Psoas muscle (tissue), 8 donors: ENCODE measurements around the gene FAM20A. TPM values are rescaled to one million over a fixed set of nuclear protein-coding genes. Genes with fewer than 3 reads are reported as not detected.

Source experiments
- ATAC-seq, 4 donors: fragments of 200-7000 bp; cut with Tn5 transposase; one replicate each; pipeline ENCODE4 v1.9.1; 2020; ENCODE audit warnings: moderate library complexity in 3 of 4, mild to moderate bottlenecking in 2 of 4
- DNase-seq, 2 donors: peaks; one replicate each; pipeline ENCODE4 v3.0.0-alpha.2; 2020
- H3K27ac ChIP-seq: fragments of 200-600 bp; one replicate; pipeline ENCODE4 v1.8.0; 2022
- H3K27me3 ChIP-seq, 3 donors: fragments of 200-600 bp in 1 of 3; one replicate each; pipeline versions ENCODE4 v1.6.1 to v1.8.0; 2013 to 2022; ENCODE audit warnings: low read length in 2 of 3, mild to moderate bottlenecking in 2 of 3, moderate library complexity in 1 of 3; ENCODE audit not compliant: insufficient read depth in 3 of 3
- H3K36me3 ChIP-seq, 2 donors: fragments of 200-600 bp in 1 of 2; one replicate each; pipeline versions ENCODE4 v1.6.1 to v1.8.0; 2013 to 2022; ENCODE audit warnings: low read depth in 1 of 2, mild to moderate bottlenecking in 1 of 2, moderate library complexity in 1 of 2; ENCODE audit not compliant: insufficient read depth in 1 of 2
- H3K4me1 ChIP-seq: fragments of 200-600 bp; one replicate; pipeline ENCODE4 v1.8.0; 2022
- H3K4me3 ChIP-seq: fragments of 200-600 bp; one replicate; pipeline ENCODE4 v1.8.0; 2022; ENCODE audit warnings: mild to moderate bottlenecking
- H3K9me3 ChIP-seq: fragments of 200-600 bp; one replicate; pipeline ENCODE4 v1.8.0; 2022
- WGBS, 3 donors: extraction: QIAGEN DNeasy Blood & Tissue Kit; methylation state at CpG; one replicate each; pipeline versions ENCODE4 v1.1.6 to v1.1.7; 2013; 5-methylcytosine and 5-hydroxymethylcytosine counted together
- intact Hi-C, 2 donors: fragments of 100-400 bp; cut with DNase I; formaldehyde crosslinking; loops; one replicate each; pipeline versions ENCODE4 v1.11.0 to v1.14.2; 2022
- polyA plus RNA-seq, 3 donors: library from polyadenylated mRNA; stranded (reverse); fragments of 200-250 nt; gene quantifications; one replicate each; pipeline ENCODE4 v1.2.3, GENCODE V29; 2013
- total RNA-seq, 4 donors: library from RNA; stranded (reverse); fragmentation: NEBNext Ultra II Directional in 2 of 4; extraction: Animal tissue kit (Norgen Biotek cat#: 25700) in 2 of 4; gene quantifications; one replicate each; pipeline versions ENCODE4 v1.2.1 to v1.2.4, GENCODE V29; 2021 to 2023
- TF ChIP-seq, protein P1 (sequence below): fragments of 200-600 bp; IDR thresholded peaks from one replicate; pipeline ENCODE4 v1.8.0; 2022; ENCODE audit warnings: antibody characterized with exemption
- donor health status: healthy with polysubstance abuse.
- donor health status: DM: no; HTN: no; CAD: no; lungs with moderate emphysema.
- donor health status: Bipolar disorder and iron deficiency.
- donor health status: healthy.
- donor health status: DM: yes; HTN: yes; CAD: no.
- donor health status: DM: no; HTN: no; CAD: no.
- donor health status: DM: no; HTN: no; CAD: no.
- donor health status: DM: yes; HTN: yes; CAD: no.

The FAM20A gene
- total and polyA plus RNA-seq, 7 donors, result 0.83 to 7.1 (median 1.8) TPM

DNA sequence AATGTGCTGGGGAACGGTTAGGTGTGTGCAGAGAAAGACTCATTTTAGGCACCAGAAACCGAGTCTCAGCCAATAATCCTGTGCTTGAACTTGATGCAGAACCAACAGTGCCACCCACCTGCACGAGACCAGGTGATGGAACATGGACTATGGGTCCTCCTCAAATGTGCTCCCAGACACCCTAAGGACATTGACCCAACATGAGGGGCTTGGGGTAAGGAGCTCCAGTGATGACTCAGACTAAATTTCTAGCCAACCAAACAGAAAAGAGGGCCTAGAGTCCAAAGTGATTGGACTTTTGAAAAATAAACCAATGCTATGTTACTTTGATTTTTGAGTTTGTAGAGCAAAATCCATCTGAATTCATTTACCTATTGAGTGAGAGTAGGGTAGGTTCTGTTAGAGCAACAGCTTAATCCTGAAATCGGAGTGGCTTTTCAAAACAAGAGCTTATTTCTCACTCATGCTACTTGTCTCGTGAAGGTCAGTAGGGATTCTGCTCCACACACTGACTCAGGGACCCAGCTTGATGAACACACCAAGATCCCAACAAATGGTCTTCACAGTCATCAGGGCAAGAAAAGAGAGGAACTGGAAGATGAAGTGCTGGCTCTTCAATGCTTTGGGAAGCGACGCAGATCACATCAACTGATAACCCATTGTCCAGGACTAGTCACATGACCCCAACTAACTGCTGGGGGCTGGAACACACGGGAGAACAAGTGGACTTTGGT, 21.8 kb downstream of the FAM20A start:
- ATAC-seq, result no peak
- Histone ChIP-seq H3K4me3 (no peak overlapping the region), H3K36me3 (no peaks in the 10 kb centered on the region), H3K9me3 (no peaks in the 10 kb centered on the region), H3K27me3 (no peaks in the 10 kb centered on the region), H3K4me1 (no peaks in the 10 kb centered on the region), H3K27ac (peak overlapping the region; percentile 39)
- DNase-seq, result no peak
- TF ChIP-seq, protein P1, sequence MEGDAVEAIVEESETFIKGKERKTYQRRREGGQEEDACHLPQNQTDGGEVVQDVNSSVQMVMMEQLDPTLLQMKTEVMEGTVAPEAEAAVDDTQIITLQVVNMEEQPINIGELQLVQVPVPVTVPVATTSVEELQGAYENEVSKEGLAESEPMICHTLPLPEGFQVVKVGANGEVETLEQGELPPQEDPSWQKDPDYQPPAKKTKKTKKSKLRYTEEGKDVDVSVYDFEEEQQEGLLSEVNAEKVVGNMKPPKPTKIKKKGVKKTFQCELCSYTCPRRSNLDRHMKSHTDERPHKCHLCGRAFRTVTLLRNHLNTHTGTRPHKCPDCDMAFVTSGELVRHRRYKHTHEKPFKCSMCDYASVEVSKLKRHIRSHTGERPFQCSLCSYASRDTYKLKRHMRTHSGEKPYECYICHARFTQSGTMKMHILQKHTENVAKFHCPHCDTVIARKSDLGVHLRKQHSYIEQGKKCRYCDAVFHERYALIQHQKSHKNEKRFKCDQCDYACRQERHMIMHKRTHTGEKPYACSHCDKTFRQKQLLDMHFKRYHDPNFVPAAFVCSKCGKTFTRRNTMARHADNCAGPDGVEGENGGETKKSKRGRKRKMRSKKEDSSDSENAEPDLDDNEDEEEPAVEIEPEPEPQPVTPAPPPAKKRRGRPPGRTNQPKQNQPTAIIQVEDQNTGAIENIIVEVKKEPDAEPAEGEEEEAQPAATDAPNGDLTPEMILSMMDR, result no peak
- WGBS, 3 donors, result 94% methylated on average over 8 of the region's 8 CpGs
- intact Hi-C loops, result no loop called here

DNA sequence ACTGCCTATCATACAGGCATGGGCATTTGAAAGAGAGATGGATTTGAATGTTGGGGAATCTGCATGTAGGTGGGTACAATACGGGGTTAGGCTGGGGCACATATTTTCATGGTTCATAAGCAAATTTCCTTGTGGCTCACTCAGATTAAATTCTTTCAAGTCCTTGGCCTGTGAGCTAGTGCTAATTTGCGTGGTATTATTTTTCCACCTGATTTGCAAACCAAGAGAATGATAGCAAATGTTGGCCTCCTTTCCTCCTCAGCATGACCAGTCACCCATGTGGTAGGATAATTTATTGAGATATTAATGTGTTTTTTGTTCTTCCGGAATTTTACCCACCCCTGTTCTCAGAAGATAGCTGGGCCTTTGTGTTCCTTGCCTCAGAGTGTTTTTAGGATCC, 22.9 kb downstream of the FAM20A start:
- no peak overlapping the region for H3K27ac ChIP-seq
- DNase-seq, result no peak
- H3K27me3 ChIP-seq, result no peaks in the 10 kb centered on the region
- no peaks in the 10 kb centered on the region for H3K36me3 ChIP-seq
- no peaks in the 10 kb centered on the region for H3K9me3 ChIP-seq
- H3K4me3 ChIP-seq, result no peak overlapping the region
- intact Hi-C loops, result no loop called here
- H3K4me1 ChIP-seq, result no peaks in the 10 kb centered on the region
- no peak for ATAC-seq
- 55 to 74% (median 66%) methylated on average over 3 of the region's 3 CpGs for WGBS, 3 donors
- TF ChIP-seq, protein P1, result no peak

DNA sequence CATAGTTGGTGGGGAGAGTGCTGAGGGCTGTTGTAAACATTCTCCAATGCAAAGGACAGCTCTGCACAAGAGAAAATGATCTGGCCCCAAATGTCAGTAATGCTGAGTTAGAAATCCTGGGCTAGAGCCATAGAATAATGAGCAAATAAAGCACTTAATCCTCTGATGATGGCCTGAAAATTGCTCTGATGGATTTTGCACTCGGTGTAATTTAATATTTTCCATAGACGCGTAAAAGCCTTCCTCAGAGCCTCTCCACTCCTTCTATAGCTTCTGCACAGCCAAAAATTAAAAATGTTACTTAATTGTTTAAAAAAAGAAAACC, 23.7 kb downstream of the FAM20A start:
- H3K27ac ChIP-seq, result no peak overlapping the region
- intact Hi-C loops, result no loop called here
- H3K27me3 ChIP-seq, result no peaks in the 10 kb centered on the region
- TF ChIP-seq, protein P1, result no peak
- ATAC-seq (peak in 1 of 4 donors; percentile 2), DNase-seq (no peak)
- H3K4me3 ChIP-seq, result no peak overlapping the region
- H3K36me3 ChIP-seq, result no peaks in the 10 kb centered on the region
- no peaks in the 10 kb centered on the region for H3K4me1 ChIP-seq
- no peaks in the 10 kb centered on the region for H3K9me3 ChIP-seq
- 32 to 49% (median 38%) methylated on average over 3 of the region's 3 CpGs for WGBS, 3 donors

DNA sequence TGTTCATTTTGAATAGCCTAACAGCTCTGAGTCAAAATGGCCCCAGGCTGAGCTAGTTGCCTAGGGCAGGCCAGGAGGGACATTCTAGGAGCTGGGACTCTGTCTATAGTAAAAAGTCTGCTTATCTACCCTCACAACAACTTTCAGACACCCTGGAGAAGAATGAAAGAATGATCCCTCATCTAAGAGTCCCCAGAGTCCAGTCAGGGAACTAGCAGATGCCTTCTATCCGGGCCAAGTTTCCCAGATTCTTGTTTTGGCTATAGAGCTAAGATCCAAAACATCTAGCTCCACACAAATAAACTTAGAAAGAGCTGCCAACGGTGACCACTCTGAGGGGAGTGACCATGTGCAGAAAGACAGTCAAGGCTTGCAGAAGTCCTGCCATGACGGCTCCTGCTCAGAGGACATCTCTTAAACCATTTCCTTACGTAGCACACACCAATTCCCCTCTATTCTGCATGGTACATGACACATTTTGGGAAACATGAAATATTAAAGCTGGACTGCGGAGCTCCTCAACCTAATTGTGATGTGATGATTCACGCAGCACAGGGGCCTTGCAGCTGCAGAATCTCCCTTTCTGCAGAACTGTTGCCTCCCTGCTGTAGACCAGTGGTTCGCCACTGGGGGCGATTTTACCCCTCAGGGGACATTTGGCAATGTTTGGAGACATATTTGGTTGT, 24.2 kb downstream of the FAM20A start:
- Histone ChIP-seq H3K9me3 (no peaks in the 10 kb centered on the region), H3K4me3 (no peak overlapping the region), H3K27me3 (no peaks in the 10 kb centered on the region), H3K36me3 (no peaks in the 10 kb centered on the region), H3K4me1 (no peaks in the 10 kb centered on the region), H3K27ac (no peak overlapping the region)
- ATAC-seq (peak; percentile 38 to 73 (median 64)), DNase-seq (peak; percentile 39 to 73)
- WGBS, 3 donors, result 42 to 44% (median 43%) methylated on average over 8 of the region's 8 CpGs
- intact Hi-C loops, result no loop called here
- TF ChIP-seq, protein P1, result no peak
